ENCODE measurements around the gene MRPL52. TPM values are rescaled to one million over a fixed set of nuclear protein-coding genes. Genes with fewer than 3 reads are reported as not detected.

MRPL52 gene
- total and polyA plus RNA-seq, 2 of the 13 experiments (the other 11 are each of a cell fraction or from before 2014, with no cell fraction given): 118 to 329 TPM

GRCh38 chr14:22822571-22823098 is 7.1 kb upstream of the MRPL52 start (continued):
- TF ChIP-seq, protein P1, sequence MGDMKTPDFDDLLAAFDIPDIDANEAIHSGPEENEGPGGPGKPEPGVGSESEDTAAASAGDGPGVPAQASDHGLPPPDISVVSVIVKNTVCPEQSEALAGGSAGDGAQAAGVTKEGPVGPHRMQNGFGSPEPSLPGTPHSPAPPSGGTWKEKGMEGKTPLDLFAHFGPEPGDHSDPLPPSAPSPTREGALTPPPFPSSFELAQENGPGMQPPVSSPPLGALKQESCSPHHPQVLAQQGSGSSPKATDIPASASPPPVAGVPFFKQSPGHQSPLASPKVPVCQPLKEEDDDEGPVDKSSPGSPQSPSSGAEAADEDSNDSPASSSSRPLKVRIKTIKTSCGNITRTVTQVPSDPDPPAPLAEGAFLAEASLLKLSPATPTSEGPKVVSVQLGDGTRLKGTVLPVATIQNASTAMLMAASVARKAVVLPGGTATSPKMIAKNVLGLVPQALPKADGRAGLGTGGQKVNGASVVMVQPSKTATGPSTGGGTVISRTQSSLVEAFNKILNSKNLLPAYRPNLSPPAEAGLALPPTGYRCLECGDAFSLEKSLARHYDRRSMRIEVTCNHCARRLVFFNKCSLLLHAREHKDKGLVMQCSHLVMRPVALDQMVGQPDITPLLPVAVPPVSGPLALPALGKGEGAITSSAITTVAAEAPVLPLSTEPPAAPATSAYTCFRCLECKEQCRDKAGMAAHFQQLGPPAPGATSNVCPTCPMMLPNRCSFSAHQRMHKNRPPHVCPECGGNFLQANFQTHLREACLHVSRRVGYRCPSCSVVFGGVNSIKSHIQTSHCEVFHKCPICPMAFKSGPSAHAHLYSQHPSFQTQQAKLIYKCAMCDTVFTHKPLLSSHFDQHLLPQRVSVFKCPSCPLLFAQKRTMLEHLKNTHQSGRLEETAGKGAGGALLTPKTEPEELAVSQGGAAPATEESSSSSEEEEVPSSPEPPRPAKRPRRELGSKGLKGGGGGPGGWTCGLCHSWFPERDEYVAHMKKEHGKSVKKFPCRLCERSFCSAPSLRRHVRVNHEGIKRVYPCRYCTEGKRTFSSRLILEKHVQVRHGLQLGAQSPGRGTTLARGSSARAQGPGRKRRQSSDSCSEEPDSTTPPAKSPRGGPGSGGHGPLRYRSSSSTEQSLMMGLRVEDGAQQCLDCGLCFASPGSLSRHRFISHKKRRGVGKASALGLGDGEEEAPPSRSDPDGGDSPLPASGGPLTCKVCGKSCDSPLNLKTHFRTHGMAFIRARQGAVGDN (CRISPR knock-in tag; IDR thresholded peaks at IDR 0.05): peak; percentile 22; the same call in 1 of the 2 replicates

DNA sequence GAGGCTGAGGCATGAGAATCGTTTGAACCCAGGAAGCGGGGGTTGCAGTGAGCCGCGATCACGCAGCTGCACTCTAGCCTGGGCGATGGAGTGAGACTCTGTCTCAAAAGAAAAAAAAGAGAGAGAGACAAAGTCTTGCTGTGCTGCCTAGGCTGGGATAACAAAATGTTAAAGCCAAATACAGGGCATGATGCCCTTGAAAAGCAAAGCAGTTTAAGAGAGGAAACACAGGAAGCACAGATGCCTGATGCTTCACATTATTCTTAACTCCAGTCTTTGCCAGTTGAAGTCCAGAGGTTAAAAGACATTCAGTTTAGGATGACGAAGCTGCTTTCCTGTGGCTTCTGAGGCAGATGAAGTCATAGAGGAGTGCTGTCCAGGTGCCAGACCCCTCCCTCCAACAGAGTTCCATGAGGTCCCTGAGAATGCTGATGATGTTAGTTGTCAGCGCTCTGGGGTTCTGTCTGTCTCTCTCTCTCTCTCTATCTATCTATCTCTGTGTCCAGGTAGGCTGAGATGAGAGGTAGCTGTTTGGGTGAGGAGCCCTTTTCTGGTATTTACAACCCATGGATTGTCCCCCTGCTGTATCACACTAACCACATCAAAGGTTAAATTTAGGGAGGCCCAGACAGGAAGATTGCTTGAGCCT is 4.9 kb upstream of the MRPL52 start:
- H3K36me3 ChIP-seq (replicated peaks in 1 of 2; ENCODE audit: control insufficient read depth in 1 of 2, insufficient read depth in 2 of 2, low read length in 2 of 2): no peaks in the 10 kb centered on the region
- WGBS (ENCODE audit: low lambda C conversion rate): 20% methylated on average over 8 of the region's 8 CpGs
- in situ Hi-C loops (cut with HindIII; ENCODE audit: extremely low pct_ligation_motif_present, low pct_unique_long_range_greater_than_20kb): loop anchor here (5.0 kb wide), 1 partner anchor 77 kb away; no protein-coding TSS in a partner anchor
- no peaks in the 10 kb centered on the region for H3K79me2 ChIP-seq (ENCODE audit: insufficient read depth, low read length)
- POLR2A ChIA-PET: interaction anchor here (1.0 to 5.0 kb wide), 9 partner anchors 10 to 236 kb away, joined by 3 to 26 read pairs (median 5); partner anchors contain the start of genes AJUBA, DAD1, LRP10 and OXA1L
- H4K20me1 ChIP-seq (ENCODE audit: insufficient read depth, low read length): no peaks in the 10 kb centered on the region
- H3K4me2 ChIP-seq (ENCODE audit: low read depth, low read length): peak overlapping the region; percentile 66
- no peak overlapping the region for H3K27ac ChIP-seq (ENCODE audit: extremely low read length, insufficient read depth, low read length)
- CTCF ChIA-PET (ENCODE audit: low intra/inter-chr PET ratio, low total read pairs): interaction anchor here (6.1 kb wide), 1 partner anchor 28 kb away, joined by 141 read pairs; no protein-coding TSS in a partner anchor
- intact Hi-C loops (cut with micrococcal nuclease; ENCODE audit: unreplicated experiment): no loop called here
- H3K9me3 ChIP-seq (ENCODE audit: low read length): no peaks in the 10 kb centered on the region
- H3K4me1 ChIP-seq (ENCODE audit: insufficient read depth, low read length): peaks cover 60% of the 10 kb centered on the region
- peak overlapping the region in 1 of 3 experiments; percentile 0; a peak in 2 of 6 replicates for H3K4me3 ChIP-seq (replicated peaks in 1 of 3; ENCODE audit: insufficient read depth in 1 of 3, low read depth in 2 of 3, low read length in 3 of 3)
- FAIRE-seq (no peak), ATAC-seq (peak; percentile 2; the same call in 2 of the 3 replicates), DNase-seq (ENCODE audit: low spot score) (peak; percentile 85)
- peak overlapping the region; percentile 14; the same call in 1 of the 2 replicates for H3K9ac ChIP-seq (ENCODE audit: insufficient read depth, low read depth, low read length)
- peaks cover 0 to 3% of the 10 kb centered on the region in 2 experiments; a peak in 1 of 5 replicates for H3K27me3 ChIP-seq (ENCODE audit: control insufficient read depth in 1 of 2, insufficient read depth in 2 of 2, low read length in 2 of 2)
- BruUV-seq (replicated peaks): no TSS peak
- peak overlapping the region; percentile 45 for H2AFZ ChIP-seq (ENCODE audit: low read length)
- peak; percentile 6; the same call in 1 of the 2 replicates for TF ChIP-seq HNF4A (CRISPR knock-in tag; IDR thresholded peaks at IDR 0.05)
- TF ChIP-seq ZFP36L2 (CRISPR knock-in tag; IDR thresholded peaks at IDR 0.05): no peak
- TF ChIP-seq, protein P2, sequence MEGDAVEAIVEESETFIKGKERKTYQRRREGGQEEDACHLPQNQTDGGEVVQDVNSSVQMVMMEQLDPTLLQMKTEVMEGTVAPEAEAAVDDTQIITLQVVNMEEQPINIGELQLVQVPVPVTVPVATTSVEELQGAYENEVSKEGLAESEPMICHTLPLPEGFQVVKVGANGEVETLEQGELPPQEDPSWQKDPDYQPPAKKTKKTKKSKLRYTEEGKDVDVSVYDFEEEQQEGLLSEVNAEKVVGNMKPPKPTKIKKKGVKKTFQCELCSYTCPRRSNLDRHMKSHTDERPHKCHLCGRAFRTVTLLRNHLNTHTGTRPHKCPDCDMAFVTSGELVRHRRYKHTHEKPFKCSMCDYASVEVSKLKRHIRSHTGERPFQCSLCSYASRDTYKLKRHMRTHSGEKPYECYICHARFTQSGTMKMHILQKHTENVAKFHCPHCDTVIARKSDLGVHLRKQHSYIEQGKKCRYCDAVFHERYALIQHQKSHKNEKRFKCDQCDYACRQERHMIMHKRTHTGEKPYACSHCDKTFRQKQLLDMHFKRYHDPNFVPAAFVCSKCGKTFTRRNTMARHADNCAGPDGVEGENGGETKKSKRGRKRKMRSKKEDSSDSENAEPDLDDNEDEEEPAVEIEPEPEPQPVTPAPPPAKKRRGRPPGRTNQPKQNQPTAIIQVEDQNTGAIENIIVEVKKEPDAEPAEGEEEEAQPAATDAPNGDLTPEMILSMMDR (CRISPR knock-in tag; IDR thresholded peaks at IDR 0.05): 0 out of 2 replicates have a peak, but pooled peaks have one; percentile 7
- no peak for TF ChIP-seq MTERF4 (CRISPR knock-in tag; IDR thresholded peaks at IDR 0.05)
- TF ChIP-seq ZNF724P (CRISPR knock-in tag; IDR thresholded peaks at IDR 0.05; ENCODE audit: borderline replicate concordance): 0 out of 2 replicates have a peak, but pooled peaks have one; percentile 31
- TF ChIP-seq SP1 (IDR thresholded peaks at IDR 0.05): no peak
- TF ChIP-seq SP1 (CRISPR knock-in tag; IDR thresholded peaks at IDR 0.05): no peak
- no peak for TF ChIP-seq KLF13 (CRISPR knock-in tag; IDR thresholded peaks at IDR 0.05)
- TF ChIP-seq ZBTB34 (CRISPR knock-in tag; IDR thresholded peaks at IDR 0.05): no peak
- no peak for TF ChIP-seq NR2F6 (IDR thresholded peaks at IDR 0.05)
- TF ChIP-seq NR2F6 (CRISPR knock-in tag; IDR thresholded peaks at IDR 0.05): no peak
- no peak for TF ChIP-seq ARNT (IDR thresholded peaks at IDR 0.05)
- 0 out of 4 replicates have a peak, but pooled peaks have one; percentile 17 to 23 for TF ChIP-seq MAFK (conservative IDR thresholded peaks at IDR 0.05 in 1 of 2, IDR thresholded peaks at IDR 0.05 in 1 of 2; ENCODE audit: low read length in 2 of 2)

All from HepG2 (cell line).